SK-N-SH (cell line): ENCODE results near the gene DDX54.

Source experiments
- CTCF ChIP-seq: fragments of 200-600 bp; sonication (generic); IDR thresholded peaks from 2 replicates; pipeline ENCODE4 v1.6.1; 2017; ENCODE audit warnings: antibody characterized with exemption, mild to moderate bottlenecking, moderate library complexity
- ELF1 ChIP-seq: IDR thresholded peaks from 2 replicates; pipeline ENCODE4 v1.4.0; 2012
- FOXJ3 ChIP-seq: sonication (generic); formaldehyde crosslinking; IDR thresholded peaks from 2 replicates; pipeline ENCODE4 v1.5.1; 2020; ENCODE audit warnings: mild to moderate bottlenecking, missing genetic modification reagents
- NFIC ChIP-seq: IDR thresholded peaks from 2 replicates; pipeline ENCODE4 v1.4.0; 2012; ENCODE audit warnings: borderline replicate concordance
- NRF1 ChIP-seq: IDR thresholded peaks from 2 replicates; pipeline ENCODE4 v1.6.1; 2012; ENCODE audit warnings: low read depth, mild to moderate bottlenecking, low read length
- POLR2AphosphoS5 ChIP-seq: IDR thresholded peaks from 2 replicates; pipeline ENCODE4 v1.6.1; 2012; ENCODE audit warnings: low read depth, low read length
- RAD21 ChIP-seq: IDR thresholded peaks from 2 replicates; pipeline ENCODE4 v1.6.1; 2012; ENCODE audit warnings: mild to moderate bottlenecking, low read length
- RFX5 ChIP-seq: IDR thresholded peaks from 2 replicates; pipeline ENCODE4 v1.6.1; 2012; ENCODE audit warnings: mild to moderate bottlenecking, improper control_type of control experiment, low read length
- SIN3A ChIP-seq: IDR thresholded peaks from 2 replicates; pipeline ENCODE4 v1.6.1; 2012; ENCODE audit warnings: low read depth, mild to moderate bottlenecking, low read length, moderate library complexity, borderline replicate concordance
- USF1 ChIP-seq: IDR thresholded peaks from 2 replicates; pipeline ENCODE4 v1.4.0; 2012; ENCODE audit warnings: low read depth, borderline replicate concordance
- USF2 ChIP-seq: fragments of 150-350 bp; IDR thresholded peaks from 2 replicates; pipeline ENCODE4 v1.6.1; 2017; ENCODE audit warnings: antibody characterized with exemption, low read length, low read depth, borderline replicate concordance

- TF ChIP-seq NRF1 = no peak
- no peak for TF ChIP-seq NFIC
- TF ChIP-seq CTCF = no peak
- no peak for TF ChIP-seq USF2
- no peak for TF ChIP-seq RAD21
- TF ChIP-seq RFX5 = no peak
- TF ChIP-seq ELF1 = no peak
- TF ChIP-seq USF1 = no peak
- TF ChIP-seq POLR2AphosphoS5 = no peak
- no peak for TF ChIP-seq FOXJ3
- no peak for TF ChIP-seq SIN3A
Measured at GRCh38 chr12:113184098-113184899, 979 bp downstream of the DDX54 start.
